ENCODE results near the gene ASTE1.

DNA sequence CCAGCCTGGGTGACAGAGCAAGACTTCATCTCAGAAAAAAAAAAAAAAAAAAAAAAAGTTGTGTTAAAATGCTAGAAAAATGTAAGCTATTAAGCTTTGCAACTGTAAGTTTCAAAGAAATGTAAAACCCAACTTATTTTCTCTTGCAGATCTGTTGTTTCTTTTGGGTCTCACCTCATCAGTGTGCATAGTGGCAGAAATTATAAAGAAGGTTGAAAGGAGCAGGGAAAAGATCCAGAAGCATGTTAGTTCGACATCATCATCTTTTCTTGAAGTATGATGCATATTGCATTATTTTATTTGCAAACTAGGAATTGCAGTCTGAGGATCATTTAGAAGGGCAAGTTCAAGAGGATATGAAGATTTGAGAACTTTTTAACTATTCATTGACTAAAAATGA, 25.6 kb downstream of the ASTE1 start:
- TF ChIP-seq, protein P1, sequence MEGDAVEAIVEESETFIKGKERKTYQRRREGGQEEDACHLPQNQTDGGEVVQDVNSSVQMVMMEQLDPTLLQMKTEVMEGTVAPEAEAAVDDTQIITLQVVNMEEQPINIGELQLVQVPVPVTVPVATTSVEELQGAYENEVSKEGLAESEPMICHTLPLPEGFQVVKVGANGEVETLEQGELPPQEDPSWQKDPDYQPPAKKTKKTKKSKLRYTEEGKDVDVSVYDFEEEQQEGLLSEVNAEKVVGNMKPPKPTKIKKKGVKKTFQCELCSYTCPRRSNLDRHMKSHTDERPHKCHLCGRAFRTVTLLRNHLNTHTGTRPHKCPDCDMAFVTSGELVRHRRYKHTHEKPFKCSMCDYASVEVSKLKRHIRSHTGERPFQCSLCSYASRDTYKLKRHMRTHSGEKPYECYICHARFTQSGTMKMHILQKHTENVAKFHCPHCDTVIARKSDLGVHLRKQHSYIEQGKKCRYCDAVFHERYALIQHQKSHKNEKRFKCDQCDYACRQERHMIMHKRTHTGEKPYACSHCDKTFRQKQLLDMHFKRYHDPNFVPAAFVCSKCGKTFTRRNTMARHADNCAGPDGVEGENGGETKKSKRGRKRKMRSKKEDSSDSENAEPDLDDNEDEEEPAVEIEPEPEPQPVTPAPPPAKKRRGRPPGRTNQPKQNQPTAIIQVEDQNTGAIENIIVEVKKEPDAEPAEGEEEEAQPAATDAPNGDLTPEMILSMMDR (IDR thresholded peaks at IDR 0.05), result no peak
- no peak for TF ChIP-seq POLR2A (IDR thresholded peaks at IDR 0.05)
